SKM-1 (cell line): Measurements from ENCODE around the gene SYNM.

Experiments
- DNase-seq: peaks from one replicate; lab custom pipeline; 2025; ENCODE audit not compliant: unreplicated experiment; lab: John Stamatoyannopoulos, UW

The SYNM gene

DNA sequence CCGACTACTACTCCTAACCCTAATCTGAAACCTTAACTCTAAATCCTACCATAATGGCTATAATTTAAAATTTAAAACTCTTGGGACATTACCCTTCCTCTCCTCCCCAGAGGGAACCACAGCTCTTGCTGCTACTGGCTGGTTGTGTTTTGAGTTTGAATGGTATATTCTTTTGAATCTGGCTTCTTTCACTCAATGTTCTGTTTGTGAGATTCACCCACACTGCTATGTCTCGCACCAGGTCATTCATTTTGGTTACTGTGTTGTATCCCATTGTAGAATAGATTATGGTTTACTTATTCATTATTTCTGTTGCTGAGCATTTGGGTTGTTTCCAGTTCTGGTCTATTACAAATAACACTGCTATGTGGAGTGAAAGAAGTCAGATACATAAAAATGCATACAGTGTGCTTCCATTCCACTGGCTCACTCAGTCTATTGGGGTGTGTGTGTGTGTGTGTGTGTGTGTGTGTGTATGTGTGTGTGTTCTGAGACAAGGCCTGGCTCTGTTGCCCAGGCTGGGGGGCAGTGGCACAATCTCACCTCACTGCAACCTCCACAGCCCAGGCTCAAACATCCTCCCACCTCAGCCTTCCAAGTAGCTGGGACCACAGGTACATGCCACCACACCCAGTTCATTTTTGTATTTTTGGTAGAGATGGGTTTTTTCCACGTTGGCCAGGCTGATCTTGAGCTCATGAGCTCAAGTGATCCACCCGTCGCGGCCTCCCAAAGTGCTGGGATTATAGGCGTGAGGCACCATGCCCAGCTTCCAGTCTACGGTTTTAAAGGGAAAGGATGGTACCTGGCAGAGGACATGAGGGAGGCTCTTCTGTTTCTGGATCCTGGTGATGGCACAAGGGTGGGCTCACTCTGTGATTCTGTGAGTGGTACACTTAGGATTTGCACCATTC, 19.2 kb upstream of the SYNM start:
- no peak for DNase-seq

GRCh38 chr15:99086327-99086667, 18.6 kb upstream of the SYNM start:
- no peak for DNase-seq

DNA sequence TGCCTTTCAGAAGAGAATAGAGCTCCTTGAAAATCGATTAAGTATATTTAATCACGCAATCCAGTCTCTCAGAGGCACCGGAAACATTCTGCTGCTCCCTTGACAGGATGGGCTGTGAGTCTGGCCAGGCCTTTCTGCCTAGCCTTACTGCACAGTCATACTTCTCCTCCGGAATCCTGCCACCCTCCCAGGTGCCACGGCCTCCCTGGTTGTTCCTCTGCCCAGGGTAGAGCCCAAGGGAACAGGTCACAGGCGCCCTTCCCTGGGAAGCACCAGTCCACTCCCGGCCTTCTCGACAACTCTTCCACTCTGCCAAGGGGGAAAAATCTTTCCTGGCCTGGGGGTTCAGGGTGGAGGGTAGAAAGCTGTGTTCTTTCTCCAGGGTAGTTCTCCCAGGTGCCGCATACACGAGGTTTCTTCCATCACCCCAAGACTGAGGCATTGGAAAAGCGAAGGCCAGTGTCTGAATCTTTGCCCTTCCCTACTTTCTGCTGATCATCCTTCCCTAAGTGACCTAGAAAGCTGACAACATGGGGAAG, 17.4 kb upstream of the SYNM start:
- no peak for DNase-seq

DNA sequence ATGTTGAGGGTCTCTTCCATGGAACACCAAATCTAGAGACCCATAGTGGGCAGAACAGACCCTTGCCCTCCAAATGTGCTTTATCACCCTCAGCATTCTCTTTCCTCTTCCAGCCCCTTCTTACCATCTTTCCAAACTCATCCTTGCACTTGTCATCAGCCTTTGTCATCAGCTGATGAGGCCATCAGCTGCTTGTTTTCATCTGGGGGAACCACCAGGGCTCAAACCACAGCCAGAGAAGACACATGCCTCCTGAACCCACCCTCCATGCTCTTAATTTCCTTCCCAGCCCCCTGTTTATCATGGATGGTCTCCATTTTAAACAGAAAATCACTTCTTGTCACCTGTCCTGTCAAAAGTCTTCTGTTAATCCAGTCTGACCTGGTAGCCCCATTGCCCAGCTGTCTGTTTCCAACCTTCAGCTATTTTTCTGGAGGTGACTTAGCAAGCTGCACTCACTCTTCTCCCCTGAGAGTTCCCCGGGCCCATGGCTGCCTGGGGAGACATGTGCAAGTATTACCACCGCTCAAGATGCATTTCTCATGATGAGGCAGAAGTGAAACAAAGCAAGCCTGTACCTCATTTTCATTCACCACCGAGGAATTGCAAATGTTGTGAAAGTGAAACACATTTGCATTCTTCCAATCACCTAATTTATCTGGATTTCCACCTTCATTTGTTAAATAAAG, 14.7 kb upstream of the SYNM start:
- DNase-seq, result no peak

GRCh38 chr15:99090938-99091337, 13.9 kb upstream of the SYNM start:
- no peak for DNase-seq

- DNase-seq, result no peak
Observed at GRCh38 chr15:99092554-99093172, 12.2 kb upstream of the SYNM start.

GRCh38 chr15:99095626-99096025, 9.3 kb upstream of the SYNM start:
- DNase-seq, result no peak

- no peak for DNase-seq
Observed at GRCh38 chr15:99096173-99096893, 8.5 kb upstream of the SYNM start.

DNA sequence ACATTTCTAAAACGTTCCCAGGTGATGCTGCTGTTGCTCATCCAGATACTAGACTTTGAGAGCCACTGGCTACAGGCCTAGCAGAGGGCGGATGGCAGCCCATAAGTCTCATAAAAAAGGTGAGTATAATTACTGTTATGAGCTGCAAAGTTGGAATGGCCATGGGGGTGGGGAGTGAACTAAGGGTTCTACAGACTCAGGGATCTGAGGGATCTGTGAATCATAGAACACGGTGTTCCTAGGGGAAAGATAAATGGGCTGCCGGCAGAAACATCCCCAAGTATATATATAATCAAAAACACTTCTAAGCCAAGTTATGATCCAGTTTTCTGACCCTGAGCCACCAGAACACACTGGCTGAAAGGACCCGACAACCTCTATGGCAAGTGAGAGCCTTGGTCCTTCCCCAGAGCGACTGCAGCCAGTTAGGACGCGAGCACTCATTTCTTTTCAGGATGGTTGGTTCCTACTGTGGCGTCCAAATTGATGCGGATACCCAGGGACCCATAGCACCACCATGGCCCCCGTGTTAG, 7.9 kb upstream of the SYNM start:
- DNase-seq, result no peak

- no peak for DNase-seq
Observed at GRCh38 chr15:99097441-99098410, 7.2 kb upstream of the SYNM start.

DNA sequence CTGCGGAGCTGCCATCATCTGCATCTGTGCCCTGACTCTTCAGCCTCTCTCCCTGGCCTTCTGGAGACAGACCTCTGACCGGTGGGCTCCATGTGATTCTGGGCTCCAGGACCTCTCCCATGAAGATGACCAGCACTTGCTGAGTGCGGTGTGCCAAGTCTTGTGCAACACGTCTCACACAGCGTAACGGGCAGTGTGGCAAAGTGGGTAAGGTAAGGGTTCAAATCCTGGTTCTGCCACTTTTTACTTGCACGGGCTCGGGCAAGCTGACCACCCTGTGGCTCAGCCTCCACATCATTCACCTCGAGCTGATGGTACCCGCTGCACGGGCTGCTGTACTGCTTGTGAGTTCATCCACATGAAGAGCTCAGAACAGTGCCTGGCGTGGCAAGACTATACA, 6.5 kb upstream of the SYNM start:
- no peak for DNase-seq

DNA sequence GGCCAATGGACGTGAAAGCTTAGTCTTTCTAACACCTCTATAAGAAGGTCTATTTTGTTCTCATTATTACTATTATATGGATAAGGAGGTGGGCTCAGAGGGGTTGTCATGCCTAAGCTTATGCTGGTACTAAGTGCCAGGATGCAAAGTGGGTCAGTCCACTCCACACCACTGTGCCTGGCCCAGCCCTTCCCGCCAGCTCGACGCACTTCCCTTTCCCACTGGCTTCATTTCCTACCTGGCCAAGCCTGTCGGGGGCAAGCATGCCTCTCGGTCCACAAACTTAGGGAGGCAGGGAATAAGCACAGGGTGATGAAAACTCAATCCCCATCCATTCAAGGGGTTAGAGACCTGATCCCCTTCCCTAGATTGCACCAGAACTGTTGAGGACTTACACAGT, 5.9 kb upstream of the SYNM start:
- DNase-seq, result no peak

GRCh38 chr15:99099661-99100060, 5.2 kb upstream of the SYNM start:
- DNase-seq, result no peak

DNA sequence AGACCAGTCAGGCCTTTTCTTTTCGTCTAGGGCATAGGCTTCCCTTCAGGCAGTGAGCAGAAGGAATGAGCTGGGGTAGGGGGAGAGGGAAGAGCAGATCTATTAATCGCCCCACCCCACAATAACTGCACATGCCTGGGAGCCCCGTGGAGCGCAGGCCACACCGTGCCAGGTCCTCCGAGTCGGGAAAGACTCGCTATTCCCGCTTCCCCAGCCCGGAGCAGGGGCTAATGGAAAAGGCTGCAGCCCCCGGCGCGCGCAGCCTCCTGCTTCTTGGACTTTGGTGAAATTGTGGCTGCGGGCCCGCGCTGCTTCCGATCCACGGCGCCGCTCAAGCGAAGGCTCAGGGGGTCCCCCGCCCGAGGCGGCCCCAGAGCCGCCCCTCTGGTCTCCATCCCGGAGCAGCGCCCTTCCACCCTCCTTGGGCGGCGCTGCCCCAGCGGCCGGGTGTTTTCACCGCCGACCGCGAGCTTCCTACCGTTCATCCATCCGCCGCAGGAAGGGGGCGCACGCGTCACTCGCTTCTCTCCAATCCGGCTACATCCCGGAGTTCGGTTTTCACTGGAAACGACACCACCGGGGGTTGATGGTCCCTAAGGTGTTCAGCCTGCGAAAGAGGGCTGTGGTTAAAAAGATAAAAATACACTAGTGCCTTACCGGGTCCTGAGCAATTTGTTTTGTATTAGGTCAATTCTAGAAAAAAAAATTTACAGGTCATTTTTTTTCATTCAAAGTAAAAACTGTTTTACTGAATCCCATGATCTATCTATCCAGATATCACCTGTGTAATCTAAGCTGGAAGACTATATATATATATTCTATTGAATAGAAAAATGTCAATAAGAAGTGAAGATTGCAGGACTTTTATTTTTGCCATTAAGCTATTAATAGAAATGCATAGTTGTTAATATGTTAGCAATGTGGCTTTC, 4.4 kb upstream of the SYNM start:
- DNase-seq, result peak; percentile 51

DNA sequence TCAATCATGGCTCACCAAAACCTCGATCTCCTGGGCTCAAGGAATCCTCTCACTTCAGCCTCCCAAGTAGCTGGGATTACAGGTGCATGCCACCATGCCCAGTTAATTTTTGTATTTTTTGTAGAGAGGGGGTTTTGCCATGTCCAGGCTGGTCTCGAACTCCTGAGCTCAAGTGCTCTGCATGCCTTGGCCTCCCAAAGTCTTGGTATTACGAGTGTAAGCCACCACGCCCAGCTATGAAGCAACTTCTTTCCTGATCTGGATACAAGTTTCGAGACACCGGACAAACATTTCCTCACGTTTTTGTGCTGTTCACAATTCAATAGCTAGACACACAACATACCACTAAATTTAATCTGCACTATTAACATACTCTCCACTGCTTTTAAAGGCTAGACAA, 3.4 kb upstream of the SYNM start:
- no peak for DNase-seq

DNA sequence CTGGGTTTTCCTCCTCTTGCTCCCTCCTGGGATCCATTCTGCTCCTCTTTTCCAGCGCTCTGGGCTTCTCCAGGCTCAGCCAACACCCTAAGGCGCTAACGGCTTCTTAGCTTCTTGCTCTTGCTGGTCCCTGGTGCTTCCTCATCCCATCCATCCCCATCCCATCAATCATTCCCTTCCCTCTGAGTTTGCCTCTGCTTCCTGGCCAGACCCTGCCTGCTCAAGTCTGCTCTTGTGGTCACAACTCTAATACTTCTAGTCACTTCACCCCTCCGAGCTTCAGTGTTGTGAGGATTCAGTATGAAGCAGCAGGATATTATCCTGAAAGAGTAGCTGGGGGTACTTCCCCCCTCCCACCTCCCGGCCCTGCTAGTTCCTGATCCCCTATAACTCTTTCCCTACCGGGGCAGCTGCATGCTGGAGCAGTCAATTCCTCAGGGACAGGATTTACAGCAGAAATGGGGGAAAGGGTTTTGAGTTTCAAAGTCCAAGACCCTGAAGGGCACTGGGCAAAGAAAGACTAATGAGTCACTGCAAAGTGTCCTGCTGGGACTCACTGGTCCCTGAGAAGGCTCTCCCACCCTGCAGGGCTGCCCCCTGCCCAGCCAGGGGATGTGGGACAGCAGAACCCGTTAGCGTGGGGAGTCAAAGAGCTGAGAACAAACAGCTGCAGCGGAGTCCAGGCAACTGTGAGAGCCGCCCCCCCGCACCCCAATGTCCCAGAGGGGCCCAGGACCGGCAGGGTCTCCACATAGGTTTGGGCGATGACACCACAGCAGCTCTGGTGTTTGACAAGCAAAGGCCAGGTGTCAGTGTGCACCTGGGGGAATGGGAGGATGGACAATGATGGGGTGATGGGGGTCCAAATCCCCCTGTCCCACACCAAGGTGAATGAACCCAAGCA, 2.3 kb upstream of the SYNM start:
- no peak for DNase-seq

DNA sequence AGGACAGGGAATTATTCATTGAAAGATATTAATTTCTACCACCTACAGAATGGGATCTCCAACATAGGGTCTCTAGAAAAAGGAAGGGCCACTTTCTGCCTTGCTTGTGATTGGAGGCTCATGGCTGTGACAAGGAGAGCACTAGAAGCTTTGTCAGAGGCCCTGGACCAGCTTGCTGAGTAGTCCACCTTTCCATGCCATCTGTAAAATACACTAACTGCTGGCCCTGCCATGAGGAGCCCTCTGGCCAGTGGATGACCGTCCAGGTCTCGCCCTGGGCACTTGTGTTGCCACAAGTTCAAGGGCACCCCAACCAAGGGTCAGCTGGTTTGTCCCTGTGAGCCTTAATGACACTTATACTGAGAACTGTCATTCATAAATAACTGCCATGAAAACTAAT, 1.6 kb upstream of the SYNM start:
- no peak for DNase-seq
